Measurements from ENCODE around the gene NR3C2.

DNA sequence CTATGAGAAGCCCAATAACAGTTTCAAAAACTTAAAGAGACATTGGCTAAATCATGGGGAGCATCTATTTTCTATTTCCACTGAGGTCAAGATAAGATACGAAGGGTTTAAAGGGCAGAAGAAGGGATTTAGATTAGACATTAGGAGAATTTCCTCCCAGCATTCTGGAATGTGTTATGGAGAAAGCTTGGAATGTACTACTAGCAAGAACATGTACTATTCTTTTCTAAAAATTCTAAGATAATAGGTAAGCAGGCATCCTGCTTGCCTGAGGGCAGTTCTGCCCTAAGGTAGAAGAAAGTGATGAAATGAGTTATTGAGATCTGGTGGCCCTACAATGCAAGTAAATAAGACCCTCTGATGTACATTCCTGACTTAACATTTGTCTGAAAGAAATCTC is 279.2 kb downstream of the NR3C2 start:
- TF ChIP-seq, protein P1, sequence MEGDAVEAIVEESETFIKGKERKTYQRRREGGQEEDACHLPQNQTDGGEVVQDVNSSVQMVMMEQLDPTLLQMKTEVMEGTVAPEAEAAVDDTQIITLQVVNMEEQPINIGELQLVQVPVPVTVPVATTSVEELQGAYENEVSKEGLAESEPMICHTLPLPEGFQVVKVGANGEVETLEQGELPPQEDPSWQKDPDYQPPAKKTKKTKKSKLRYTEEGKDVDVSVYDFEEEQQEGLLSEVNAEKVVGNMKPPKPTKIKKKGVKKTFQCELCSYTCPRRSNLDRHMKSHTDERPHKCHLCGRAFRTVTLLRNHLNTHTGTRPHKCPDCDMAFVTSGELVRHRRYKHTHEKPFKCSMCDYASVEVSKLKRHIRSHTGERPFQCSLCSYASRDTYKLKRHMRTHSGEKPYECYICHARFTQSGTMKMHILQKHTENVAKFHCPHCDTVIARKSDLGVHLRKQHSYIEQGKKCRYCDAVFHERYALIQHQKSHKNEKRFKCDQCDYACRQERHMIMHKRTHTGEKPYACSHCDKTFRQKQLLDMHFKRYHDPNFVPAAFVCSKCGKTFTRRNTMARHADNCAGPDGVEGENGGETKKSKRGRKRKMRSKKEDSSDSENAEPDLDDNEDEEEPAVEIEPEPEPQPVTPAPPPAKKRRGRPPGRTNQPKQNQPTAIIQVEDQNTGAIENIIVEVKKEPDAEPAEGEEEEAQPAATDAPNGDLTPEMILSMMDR (IDR thresholded peaks at IDR 0.05) = no peak
- TF ChIP-seq POLR2A (IDR thresholded peaks at IDR 0.05) = no peak

Data from testis (tissue), 2 donors.